22Rv1 (cell line): ENCODE results near the gene FARSB.
A peak's percentile ranks its signal among the peaks of the same experiment; 100 is the strongest.
"Not testable (repeated sequence)": the region's sequence is repeated elsewhere in the genome, so short reads cannot be mapped to it uniquely, and the experiment has no call there.

Experiments
- H3K27ac ChIP-seq: fragments of 450-650 bp; 2 replicates; pipeline ENCODE4 v1.5.1; 2017
- ZFX ChIP-seq: fragments of 450-650 bp; IDR thresholded peaks from 2 replicates; pipeline ENCODE4 v1.6.1; 2017; ENCODE audit warnings: antibody characterized with exemption, borderline replicate concordance
- TF ChIP-seq, protein P1 (sequence below): fragments of 450-650 bp; IDR thresholded peaks from 2 replicates; pipeline ENCODE4 v1.5.1; 2017; ENCODE audit warnings: mild to moderate bottlenecking

Gene FARSB

DNA sequence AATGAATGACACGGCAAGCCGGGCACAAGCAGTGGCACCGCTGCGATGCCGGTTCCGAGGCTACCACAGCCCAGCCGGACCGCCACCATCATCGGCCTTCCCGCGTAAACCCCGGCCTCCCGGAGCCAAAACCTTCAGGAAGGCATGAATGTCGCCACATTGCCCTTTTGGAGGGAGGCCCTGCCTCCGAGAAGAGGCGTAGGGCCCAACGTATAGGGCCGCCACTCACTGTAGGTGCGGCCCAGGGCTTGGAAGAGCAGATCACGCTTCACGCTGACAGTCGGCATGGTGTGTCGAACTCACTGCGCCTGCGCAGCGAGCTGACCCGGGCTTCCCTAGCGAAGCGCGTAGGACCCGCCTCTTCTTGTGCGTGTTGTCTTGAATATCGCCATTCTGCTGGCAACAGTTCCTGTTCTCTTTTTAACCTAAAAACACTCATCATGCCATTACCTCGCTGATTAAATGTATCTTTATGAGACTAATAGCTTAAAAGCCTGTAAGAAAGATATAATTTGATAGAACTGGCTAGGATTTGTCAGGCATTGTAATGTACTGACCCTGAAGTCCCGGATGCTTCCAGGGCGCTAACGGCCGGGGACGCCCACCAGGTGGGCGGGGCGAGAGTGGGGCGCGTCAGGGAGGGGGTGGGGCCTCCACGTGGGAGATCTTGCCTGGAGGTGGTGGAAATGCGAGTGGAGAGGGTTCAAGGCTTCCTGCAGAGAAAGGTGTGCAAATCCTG lies at the start of gene FARSB:
FARSB (minus strand) TSS at position 306 of the 739 bp plus-strand sequence; CDS start at position 287, 19 bp downstream.
- TF ChIP-seq ZFX: no peak
- TF ChIP-seq, protein P1, sequence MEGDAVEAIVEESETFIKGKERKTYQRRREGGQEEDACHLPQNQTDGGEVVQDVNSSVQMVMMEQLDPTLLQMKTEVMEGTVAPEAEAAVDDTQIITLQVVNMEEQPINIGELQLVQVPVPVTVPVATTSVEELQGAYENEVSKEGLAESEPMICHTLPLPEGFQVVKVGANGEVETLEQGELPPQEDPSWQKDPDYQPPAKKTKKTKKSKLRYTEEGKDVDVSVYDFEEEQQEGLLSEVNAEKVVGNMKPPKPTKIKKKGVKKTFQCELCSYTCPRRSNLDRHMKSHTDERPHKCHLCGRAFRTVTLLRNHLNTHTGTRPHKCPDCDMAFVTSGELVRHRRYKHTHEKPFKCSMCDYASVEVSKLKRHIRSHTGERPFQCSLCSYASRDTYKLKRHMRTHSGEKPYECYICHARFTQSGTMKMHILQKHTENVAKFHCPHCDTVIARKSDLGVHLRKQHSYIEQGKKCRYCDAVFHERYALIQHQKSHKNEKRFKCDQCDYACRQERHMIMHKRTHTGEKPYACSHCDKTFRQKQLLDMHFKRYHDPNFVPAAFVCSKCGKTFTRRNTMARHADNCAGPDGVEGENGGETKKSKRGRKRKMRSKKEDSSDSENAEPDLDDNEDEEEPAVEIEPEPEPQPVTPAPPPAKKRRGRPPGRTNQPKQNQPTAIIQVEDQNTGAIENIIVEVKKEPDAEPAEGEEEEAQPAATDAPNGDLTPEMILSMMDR: no peak
- peak within 1 kb of the TSS; percentile 95 for H3K27ac ChIP-seq

DNA sequence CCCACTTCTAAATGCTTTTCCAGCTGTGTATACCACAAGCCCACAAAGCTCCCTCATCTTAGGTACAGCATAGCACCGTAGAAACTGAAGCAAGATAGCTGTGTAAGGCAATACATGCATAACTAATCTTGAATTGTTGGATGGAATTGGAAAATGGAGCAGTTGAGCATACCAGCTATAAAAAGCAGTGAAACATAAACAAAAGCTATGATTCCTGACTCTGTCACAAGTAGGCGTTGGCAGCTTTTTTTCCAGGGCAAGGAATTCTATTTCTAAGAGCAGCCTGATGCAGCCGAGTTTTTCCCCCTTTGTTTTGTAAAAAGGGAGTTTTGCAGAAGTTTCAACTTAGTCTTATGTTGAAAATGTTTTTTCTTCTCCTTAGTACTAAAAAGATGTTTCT lies 48.0 kb upstream of the FARSB start:
- no peak for TF ChIP-seq ZFX
- TF ChIP-seq, protein P1: no peak
- H3K27ac ChIP-seq: no peak overlapping the region

DNA sequence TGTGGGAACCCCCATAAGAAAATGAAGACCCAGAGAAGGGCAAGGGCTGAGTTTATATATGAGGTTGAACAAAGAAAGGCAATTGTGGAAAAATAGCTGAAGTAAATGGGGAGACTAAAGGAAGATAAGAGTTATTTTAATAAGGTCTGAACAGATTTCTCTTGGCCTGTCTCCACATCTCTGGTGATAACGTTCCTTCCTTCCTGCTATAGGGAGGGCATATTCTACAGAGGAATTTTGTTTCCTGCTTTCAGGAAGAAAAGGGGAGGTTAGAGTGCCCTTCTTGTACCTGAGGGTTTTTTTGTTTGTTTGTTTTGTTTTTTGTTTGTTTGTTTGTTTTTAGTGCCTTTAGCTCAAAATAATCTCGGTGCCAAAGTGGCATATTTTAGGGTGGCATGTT lies 47.2 kb upstream of the FARSB start:
- no peak overlapping the region for H3K27ac ChIP-seq
- no peak for TF ChIP-seq ZFX
- TF ChIP-seq, protein P1: no peak

DNA sequence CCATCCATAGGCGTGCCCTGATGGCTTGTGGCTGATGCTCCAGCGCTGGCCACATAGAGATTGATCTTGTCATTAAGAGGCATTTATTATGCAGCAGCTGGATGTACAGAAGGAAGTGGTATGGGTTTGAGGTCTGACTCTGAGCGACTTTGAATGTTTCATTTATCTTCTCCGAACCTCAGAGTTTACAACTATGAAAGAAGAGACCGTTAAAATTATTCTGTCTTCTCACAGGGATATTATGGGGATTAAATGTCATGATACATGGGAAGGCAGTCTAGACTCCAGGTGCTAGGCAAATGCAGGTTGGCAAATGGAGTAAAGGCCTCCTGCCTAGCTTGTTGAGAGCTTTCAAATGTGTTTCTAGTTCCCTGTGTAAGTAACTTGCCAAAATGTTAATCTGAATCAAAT lies 45.8 kb upstream of the FARSB start:
- no peak overlapping the region for H3K27ac ChIP-seq
- TF ChIP-seq, protein P1: no peak
- no peak for TF ChIP-seq ZFX

DNA sequence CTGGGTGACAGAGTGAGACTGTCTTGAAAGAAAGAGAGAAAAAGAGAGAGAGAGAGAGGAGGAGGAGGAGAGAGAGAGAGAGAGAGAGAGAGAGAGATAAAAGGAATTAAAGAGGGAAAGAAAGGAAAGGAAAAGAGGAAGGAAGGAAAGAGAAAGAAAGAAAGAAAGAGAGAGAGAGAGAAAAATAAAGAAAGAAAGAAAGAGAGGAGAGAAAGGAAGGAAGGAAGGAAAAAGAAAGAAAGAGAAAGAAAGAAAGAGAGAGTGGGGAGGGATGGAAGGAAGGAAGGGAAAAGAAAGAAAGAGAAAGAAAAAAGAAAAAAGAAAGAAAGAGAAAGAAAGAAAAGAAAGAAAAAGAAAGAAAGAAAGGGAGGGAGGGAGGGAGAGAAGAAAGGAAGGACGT lies 45.3 kb upstream of the FARSB start:
- TF ChIP-seq, protein P1: no peak
- TF ChIP-seq ZFX: no peak
- H3K27ac ChIP-seq: no peak overlapping the region

DNA sequence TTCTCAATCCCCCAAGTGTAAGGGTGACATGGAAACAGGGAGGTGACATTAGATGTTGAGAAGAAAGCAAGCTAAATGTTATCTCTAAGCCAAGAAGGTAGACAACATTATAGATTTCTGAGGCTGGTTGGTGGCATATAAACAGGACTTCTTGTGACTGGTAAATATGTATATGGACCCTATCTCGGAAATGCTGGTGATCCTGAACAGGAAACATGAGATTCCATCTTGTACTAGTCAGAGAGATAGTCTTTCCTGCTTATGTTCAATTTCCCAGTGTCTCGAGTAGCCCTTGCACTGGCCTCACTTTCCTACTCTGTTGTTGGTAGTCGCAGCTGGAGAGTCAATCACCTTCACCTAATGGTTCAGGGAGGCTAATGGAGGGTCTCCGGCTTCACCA lies 42.4 kb upstream of the FARSB start:
- no peak overlapping the region for H3K27ac ChIP-seq
- TF ChIP-seq, protein P1: no peak
- no peak for TF ChIP-seq ZFX

DNA sequence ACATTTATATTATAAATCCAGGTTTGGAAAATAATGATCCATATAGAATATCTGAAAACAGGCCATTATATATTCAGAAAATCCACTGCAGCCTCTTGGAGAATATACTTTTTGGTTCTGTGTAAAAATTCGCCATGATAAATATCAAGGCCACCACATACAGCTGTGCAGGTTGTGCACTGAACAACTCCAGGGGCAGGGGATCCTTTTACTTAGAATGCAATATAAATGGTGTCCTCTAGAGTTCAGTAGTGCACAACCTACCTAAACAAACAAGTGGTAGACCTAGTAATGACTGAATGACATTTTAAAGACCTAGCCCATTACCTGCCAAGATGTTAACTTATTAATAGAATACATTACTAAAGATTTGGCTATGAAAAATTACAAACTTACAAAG lies 37.9 kb upstream of the FARSB start:
- H3K27ac ChIP-seq: no peak overlapping the region
- TF ChIP-seq, protein P1: peak; percentile 58
- no peak for TF ChIP-seq ZFX

DNA sequence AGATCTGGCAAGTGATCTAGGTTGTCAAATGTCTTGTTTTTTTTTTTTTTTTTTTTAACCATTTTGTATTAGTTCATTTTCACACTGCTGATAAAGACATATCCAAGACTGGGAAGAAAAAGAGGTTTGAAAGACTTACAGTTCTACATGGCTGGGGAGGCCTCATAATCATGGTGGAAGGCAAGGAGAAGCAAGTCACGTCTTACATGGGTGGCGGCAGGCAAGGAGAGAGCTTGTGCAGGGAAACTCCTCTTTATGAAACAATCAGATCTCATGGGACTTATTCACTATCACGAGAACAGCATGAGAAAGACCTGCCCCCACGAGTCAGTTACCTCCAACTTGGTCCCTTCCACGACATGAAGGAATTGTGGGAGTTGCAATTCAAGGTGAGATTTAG lies 37.5 kb upstream of the FARSB start:
- not testable (repeated sequence) for H3K27ac ChIP-seq
